Activated T-cell treated with anti-CD3 and anti-CD28 coated beads for 1 hour (primary cell): Measurements from ENCODE around the gene CLDN24.
"Not testable (repeated sequence)": the region's sequence is repeated elsewhere in the genome, so short reads cannot be mapped to it uniquely, and the experiment has no call there.

Experiments
- DNase-seq: peaks from one replicate; pipeline ENCODE4 v3.0.0-alpha.2; 2020; ENCODE audit warnings: low read depth

The CLDN24 gene

DNA sequence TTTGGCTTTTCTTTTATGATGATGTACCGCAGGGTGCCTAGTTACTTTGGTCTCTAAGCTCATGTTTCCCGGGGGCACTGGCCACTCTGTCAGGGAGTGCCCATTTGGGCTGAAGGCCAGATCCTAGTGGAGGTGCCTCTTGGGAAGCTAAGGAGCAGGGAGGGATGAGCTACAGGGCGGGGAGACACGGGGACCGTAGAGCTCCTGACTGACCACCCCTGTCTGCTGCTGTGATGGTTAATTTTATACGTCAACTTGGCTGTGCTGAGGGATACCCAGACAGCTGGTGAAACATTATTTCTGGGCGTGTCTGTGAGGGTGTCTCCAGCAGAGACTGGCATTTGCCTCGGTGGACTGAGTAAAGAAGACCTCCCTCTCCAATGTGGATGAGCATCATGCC is 24.9 kb upstream of the CLDN24 start:
- DNase-seq, result no peak

DNA sequence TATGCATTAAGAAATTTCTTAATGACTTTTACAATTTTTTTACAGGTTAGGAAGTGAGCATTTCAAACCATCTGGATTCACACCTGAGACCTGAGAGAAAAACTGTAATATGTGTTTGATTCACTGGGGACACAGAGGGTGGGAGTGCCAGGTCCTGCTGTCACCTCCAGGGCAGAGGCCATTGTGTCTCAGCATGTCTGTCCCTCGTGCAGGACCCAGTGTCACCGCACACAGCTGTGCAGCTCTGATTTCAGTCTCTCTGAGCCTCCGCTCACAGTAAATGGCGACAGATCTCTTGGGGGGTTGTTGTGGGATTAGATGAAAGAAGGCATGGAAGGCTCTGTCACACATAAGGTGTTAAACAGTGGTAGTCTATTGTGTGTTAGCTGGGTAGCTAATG is 23.0 kb upstream of the CLDN24 start:
- DNase-seq, result no peak

DNA sequence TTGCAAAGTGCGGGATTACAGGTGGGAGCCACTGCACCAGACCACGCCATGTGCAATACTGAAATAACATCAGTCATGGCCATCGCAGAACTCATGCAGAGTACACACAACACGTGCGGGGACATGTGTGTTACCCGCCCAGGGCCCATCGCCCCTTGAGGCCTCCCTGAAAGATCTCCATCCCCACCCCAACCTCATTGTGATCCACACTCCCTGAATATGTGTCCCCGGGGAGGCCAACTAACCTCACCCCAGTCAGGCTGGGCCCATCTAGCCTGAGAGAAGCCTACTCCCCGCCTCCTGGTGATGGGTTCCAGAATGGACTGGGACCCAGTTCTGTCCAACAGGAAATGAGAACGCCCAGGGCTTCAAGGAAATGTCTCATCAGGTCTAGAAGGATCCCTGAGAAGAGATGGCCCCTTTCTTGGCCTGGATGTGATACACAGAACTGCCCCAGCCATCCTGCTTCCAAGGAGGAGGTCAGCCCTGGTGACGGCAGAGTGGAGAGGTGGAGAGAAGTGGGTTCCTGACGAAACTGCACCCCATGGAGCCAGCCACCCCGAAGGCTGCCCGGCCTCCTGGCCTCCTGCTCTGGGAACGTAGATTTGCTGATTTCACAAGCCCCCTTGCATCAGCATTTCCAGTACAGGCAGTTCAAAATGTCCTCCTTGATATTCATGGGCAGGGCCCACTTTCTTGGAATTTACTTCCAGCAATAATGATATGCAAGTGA is 22.5 kb upstream of the CLDN24 start:
- DNase-seq, result no peak

- no peak for DNase-seq
These were observed 21.5 kb upstream of the CLDN24 start for GRCh38 chr4:183343730-183344129.

DNA sequence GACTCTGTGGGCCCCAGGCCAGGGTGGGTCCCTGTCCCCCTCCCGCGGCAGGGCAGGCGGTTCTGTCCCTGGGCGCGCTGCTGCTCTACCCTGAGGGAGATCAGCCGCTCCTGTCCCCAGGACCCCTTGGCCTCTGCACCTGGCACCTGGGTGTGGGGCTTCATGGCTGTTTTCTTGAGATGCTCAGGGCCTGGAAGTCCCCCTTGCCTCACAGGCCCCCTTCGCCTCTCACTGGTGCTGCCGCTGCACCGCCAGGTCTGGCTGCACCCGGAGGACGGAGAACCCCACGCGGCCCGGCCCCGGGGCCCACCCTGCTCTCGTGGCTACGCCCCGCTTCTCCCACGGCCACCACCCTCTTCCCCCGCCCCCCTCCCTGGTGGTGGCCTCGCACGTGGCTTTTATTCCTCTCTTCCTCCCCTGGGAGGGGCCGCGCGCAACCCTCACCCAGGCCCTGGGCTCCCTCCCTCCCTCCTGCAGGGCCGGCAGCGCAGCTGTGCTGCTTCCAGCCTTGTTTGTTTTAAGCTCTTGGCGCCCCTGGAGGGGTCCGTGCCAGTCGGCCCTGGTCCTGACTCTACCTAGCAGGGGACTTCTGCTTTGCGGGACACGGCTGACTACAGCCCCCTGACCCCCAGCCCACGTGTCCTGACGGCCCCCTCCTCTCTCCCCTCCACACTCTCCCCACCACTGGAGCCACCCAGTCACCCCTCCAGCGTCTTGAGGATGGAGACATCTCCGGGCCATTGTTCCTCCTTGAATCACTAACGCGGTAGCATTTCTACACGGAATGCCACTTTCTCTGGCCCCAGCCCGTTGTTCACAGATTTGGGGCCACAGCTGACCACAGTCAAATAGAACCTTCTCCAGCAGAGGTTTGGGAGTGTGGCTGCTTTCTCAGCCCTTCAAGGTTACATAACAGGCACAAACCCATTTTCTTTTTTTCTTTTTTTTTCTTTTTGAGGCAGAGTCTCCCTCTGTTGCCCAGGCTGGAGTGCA is 20.6 kb upstream of the CLDN24 start:
- DNase-seq, result no peak

GRCh38 chr4:183337833-183338232 is 15.6 kb upstream of the CLDN24 start:
- DNase-seq, result no peak

DNA sequence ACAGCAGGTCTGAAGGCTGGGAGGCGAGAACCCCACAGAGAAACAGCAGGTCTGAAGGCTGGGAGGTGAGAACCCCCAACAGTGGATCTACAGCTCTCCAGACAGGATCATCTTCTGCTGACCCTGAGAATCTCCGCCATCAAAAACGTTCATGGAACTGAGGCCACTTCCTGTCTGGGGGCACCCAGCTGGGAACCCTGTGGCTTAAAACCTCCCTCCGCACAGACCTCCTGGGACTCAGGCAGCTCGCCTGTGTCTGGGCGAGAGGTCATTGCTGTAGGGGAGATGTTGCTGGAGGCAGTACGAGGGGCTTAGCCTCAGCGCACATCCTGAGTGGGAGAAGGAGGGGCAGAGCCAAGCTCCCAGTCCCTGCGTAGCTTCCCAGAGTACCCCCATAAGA is 15.1 kb upstream of the CLDN24 start:
- no peak for DNase-seq

- no peak for DNase-seq
These were observed 13.2 kb upstream of the CLDN24 start for GRCh38 chr4:183335369-183335940.

DNA sequence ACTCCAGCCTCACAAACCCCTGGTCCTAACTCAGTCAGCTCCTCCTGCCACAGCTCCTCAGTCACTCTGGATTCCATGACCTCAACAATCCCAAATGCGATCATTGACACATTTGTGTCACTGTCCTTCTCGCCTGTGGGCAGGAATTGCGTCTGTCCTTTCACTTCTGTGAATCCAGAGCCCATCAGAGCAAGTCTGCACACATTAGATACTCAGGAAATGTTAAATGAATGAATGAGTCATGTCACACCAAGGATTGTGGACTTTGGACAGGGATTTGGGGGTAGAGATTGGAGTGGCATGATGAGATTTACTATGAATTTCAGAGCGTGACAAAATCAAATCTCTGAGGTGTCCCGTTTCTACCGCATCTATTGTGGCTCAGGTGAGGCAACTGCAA is 11.8 kb upstream of the CLDN24 start:
- DNase-seq, result no peak

GRCh38 chr4:183333202-183333601 is 11.0 kb upstream of the CLDN24 start:
- DNase-seq, result no peak

DNA sequence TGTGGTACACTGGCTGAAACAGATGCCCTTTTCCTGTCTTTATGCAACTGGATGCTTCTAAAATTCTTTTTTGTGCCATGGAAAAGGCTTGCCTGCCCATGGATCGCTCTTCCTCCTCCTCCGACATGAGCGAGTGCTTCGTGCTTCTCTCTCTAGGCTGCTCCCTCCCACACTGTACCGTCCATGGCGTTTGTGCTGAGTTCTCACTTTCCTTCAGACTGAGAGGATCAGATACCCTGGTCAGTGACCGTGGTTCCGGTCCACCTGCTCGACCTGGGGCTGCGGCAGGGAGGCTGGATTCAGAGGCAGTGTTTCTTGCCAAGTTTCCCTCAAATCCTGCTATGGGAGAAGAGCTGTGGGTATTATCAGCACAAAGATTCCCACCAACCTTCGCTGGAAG is 10.2 kb upstream of the CLDN24 start:
- DNase-seq, result no peak

GRCh38 chr4:183330841-183331240 is 8.6 kb upstream of the CLDN24 start:
- DNase-seq, result no peak

DNA sequence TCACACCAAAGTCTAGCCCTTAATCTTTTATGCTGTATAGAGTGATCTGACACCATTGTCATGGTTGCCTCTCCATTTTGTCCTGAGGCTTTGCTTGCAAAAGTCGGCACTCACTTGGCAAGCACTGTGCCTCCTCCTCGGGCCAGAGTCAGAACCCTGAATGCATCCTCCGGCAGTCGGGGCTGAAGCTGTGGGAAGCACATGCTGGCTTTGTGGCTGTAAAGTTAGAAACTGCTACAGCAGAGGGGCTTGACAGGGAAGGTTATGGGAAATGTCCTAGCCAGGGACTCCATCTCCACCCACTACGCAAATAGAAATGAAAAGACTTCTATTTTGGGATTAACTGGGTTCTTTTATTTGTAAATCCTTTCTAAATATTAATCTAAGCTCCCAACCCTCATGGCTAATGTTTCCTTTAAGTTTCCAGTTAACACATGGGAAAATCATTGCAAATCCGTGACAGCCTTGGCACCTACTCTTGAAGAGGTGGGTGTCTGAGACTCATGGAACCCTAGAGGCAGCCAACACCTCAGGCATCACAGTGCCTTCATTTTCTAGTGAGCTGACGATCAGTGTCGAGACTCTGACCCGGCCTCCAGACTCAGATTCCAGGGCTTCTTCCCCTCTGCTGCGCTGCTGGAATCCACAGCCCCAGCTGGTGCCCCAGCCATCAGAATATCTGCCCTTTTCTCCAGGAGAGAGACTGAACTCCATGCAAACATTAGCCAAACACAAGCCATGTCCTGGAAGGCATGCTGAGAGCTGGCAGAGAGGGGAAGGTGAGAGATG is 7.9 kb upstream of the CLDN24 start:
- DNase-seq, result no peak

DNA sequence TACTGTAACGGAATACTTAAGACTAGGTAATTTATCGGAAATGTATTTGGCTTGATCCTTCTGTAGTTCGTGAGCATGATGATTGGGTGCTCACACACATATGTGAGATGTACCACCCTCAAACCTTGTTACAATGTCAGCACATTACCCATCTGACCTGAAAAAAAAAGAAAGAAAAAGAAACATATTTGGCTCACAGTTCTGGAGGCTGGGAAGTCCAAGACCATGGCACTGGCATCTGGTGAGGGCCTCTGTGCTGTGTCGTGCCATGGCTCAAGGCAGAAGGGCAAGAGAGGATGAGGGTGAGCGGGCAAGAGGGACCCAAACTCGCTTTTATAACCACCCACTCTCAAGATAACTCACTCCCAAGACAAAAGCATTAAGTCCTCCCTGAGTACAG is 7.0 kb upstream of the CLDN24 start:
- DNase-seq, result no peak

GRCh38 chr4:183328832-183329231 is 6.6 kb upstream of the CLDN24 start:
- no peak for DNase-seq

DNA sequence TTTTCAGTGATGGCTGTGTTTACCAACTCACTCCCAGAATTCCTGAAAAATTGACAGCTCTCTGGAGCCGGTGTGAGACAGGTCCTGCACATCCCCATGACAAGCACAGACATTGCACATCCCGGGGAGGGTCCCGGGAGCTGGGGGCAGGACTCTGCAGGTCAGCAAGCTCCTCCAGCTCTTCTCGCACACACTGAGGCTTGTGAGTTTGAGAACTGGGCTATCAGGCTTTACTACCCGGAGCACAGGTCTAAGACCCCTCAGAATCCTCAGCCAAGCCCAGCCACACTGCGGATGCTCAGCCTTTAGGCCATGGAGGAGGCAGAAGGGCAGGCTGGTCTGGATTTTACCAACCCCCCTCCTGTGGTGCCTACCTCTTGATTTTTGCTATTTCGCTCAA is 5.6 kb upstream of the CLDN24 start:
- no peak for DNase-seq

DNA sequence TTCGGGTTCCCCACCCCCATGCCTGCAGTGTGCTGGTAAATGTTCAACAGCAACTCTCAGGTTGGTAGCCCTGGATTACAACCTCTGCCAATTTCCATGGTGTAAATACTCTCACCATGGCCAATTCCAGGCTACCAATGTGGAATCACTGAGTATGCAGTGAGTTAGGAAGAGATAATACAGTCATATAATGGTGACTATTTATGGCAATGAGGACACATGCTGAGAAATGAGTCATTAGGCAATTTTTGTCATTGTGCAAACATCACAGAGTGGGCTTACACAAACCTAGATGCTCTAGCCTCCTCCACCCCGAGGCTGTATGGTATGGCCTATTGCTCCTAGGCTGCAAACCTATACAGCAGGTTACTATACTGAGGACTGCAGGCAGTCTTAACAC is 4.6 kb upstream of the CLDN24 start:
- no peak for DNase-seq

GRCh38 chr4:183326387-183326786 is 4.2 kb upstream of the CLDN24 start:
- DNase-seq, result not testable (repeated sequence)

DNA sequence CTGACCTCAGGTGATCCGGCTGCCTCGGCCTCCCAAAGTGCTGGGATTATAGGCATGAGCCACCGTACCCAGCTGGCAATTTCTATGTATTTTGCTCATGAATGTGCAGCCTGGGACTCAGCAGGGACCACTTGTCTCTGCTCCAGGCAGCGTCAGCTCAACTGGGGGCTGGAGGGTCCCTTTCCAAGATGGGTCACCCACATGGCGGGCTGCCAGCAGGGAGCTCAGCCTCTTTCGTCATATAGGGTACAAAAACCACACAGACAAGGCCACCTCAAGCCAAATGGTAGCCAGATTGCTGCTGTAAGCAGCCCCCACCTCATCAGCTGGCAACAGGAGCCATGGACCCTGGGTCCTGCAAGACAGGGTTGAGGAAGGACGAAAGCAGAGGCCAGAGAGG is 2.4 kb upstream of the CLDN24 start:
- no peak for DNase-seq

DNA sequence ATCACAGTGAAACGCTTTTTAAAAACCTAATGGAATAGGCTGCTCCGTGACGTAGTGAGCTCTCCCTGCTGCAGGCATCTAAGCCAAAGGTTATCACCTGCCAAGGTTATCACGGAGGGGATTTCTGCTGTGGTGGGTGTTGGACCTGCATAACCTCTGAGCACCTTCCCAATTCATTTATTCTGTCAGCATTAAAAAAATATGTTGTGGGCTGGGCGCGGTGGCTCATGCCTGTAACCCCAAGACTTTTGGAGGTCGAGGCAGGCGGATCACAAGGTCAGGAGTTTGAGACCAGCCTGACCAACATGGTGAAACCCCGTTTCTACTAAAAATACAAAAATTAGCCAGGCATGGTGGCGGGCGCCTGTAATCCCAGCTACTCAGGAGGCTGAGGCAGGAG is 1.8 kb upstream of the CLDN24 start:
- DNase-seq, result not testable (repeated sequence)

DNA sequence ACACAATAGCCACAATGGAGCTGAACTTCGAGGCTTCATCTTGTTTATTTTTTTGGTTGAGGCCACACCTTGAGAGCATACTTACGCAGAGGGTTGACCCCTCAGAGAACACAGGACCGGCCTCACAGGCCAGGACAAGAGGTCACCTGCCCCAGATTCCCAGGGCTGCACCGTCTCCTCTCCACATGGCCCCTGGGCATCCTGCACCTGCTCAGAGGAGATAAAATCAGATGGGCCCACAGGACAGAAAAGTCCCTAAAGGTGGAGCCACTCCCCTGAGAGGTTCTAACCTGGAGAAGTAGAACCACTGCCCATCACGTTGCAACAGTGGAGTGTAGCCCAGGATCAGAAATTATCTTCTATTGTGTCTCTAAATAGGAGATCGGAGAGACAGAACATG is 1.1 kb upstream of the CLDN24 start:
- DNase-seq, result no peak

DNA sequence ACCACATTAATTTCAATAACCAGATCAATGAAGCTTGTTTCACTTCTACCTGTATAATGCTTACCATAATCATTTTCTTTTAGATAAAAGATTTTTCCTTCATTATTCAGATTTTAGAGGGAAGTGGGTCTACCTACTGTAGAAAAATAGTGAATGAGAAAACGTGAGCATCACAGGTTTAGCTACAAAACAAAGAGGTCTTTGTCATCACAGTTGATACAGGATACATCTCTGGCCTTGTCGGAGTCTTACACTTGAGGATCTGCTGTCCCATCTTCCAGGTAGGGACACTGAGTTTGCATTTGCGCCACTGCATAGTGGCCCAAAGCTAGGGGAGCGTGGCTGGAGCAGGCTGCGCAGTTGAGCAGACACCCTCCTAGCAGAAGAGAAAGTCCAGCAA is 710 bp downstream of the CLDN24 start:
- DNase-seq, result no peak
